Keratinocyte (primary cell): ENCODE measurements around the gene GAREM1. TPM values are rescaled to one million over a fixed set of nuclear protein-coding genes. Genes with fewer than 3 reads are reported as not detected.

Experiments used
- DNase-seq: peaks from one replicate; pipeline ENCODE4 v3.0.0-alpha.2; 2011; ENCODE audit warnings: low read depth, missing footprints, low spot score
- FAIRE-seq: peaks from 2 replicates; lab custom pipeline; 2011; peaks lifted over from hg19 to GRCh38; lab: Jason Lieb, UNC
- H2AFZ ChIP-seq: 2 replicates; pipeline ENCODE4 v1.6.0; 2012; ENCODE audit warnings: low read length, control low read depth, inconsistent platforms; ENCODE audit not compliant: control insufficient read depth
- H3K27ac ChIP-seq: 2 replicates; pipeline ENCODE4 v1.5.1; 2011; ENCODE audit warnings: low read length; ENCODE audit not compliant: control insufficient read depth, insufficient read depth
- H3K27me3 ChIP-seq: 3 replicates; pipeline ENCODE4 v1.6.0; 2011; ENCODE audit warnings: low read length; ENCODE audit not compliant: control insufficient read depth, insufficient read depth; ENCODE audit errors: extremely low read depth
- H3K36me3 ChIP-seq, 2 experiments: 2 replicates in 1 of 2; 3 replicates in 1 of 2; pipeline ENCODE4 v1.5.1; 2011; ENCODE audit warnings: low read length in 2 of 2, mild to moderate bottlenecking in 1 of 2; ENCODE audit not compliant: control insufficient read depth in 2 of 2, insufficient read depth in 2 of 2; ENCODE audit errors: extremely low read depth in 1 of 2
- H3K4me1 ChIP-seq: 3 replicates; pipeline ENCODE4 v1.5.1; 2011; ENCODE audit warnings: low read length; ENCODE audit not compliant: control insufficient read depth, insufficient read depth; ENCODE audit errors: extremely low read depth
- H3K4me2 ChIP-seq: 3 replicates; pipeline ENCODE4 v1.6.0; 2011; ENCODE audit warnings: low read depth, low read length; ENCODE audit not compliant: control insufficient read depth, insufficient read depth; ENCODE audit errors: extremely low read depth
- H3K4me3 ChIP-seq, 3 experiments: fragments of 200-600 bp in 1 of 3; sonication (generic) in 1 of 3; 2 replicates in 2 of 3; 3 replicates in 1 of 3; pipeline ENCODE4 v1.5.1; 2011 to 2016; ENCODE audit warnings: low read length in 3 of 3, mild to moderate bottlenecking in 3 of 3, control low read depth in 2 of 3, inconsistent platforms in 1 of 3, low read depth in 1 of 3, mixed read lengths in 1 of 3, mixed run types in 1 of 3, moderate library complexity in 1 of 3; ENCODE audit not compliant: control insufficient read depth in 2 of 3, insufficient read depth in 2 of 3; ENCODE audit errors: extremely low read depth in 1 of 3
- H3K79me2 ChIP-seq: 2 replicates; pipeline ENCODE4 v1.6.0; 2012; ENCODE audit warnings: low read length; ENCODE audit not compliant: control insufficient read depth, insufficient read depth
- H3K9ac ChIP-seq: 3 replicates; pipeline ENCODE4 v1.6.0; 2011; ENCODE audit warnings: low read length; ENCODE audit not compliant: control insufficient read depth, insufficient read depth; ENCODE audit errors: extremely low read depth
- H3K9me1 ChIP-seq: 3 replicates; pipeline ENCODE4 v1.6.0; 2011; ENCODE audit warnings: low read length; ENCODE audit not compliant: control insufficient read depth, insufficient read depth; ENCODE audit errors: extremely low read depth
- H3K9me3 ChIP-seq: 2 replicates; pipeline ENCODE4 v1.5.1; 2012; ENCODE audit warnings: low read depth, low read length; ENCODE audit not compliant: control insufficient read depth
- H4K20me1 ChIP-seq: 3 replicates; pipeline ENCODE4 v1.6.0; 2011; ENCODE audit warnings: low read length; ENCODE audit not compliant: control insufficient read depth, insufficient read depth; ENCODE audit errors: extremely low read depth
- EZH2 ChIP-seq: IDR thresholded peaks from one replicate; pipeline ENCODE4 v1.6.1; 2012; ENCODE audit warnings: inconsistent platforms, mild to moderate bottlenecking, low read length, moderate library complexity
- dilution Hi-C: fragments of 300-500 bp; cut with MboI; formaldehyde crosslinking; loops from one replicate; pipeline ENCODE4 v1.7.0; 2020; ENCODE audit warnings: low sequenced_read_pairs; ENCODE audit not compliant: extremely low pct_ligation_motif_present
- polyA plus RNA-seq, 5 experiments: library from polyadenylated mRNA; depleted of rRNA in 3 of 5; stranded (reverse) in 3 of 5; stranded (forward) in 1 of 5; unstranded in 1 of 5; fragments of >200 nt; gene quantifications; 1 replicate in 1 of 5; 2 replicates in 3 of 5; 3 replicates in 1 of 5; pipeline versions ENCODE4 v1.2.1 to v1.2.3, GENCODE V29; 2011 to 2012; ENCODE audit warnings: missing spikeins in 2 of 5, low read depth in 1 of 5, low replicate concordance in 1 of 5
- TF ChIP-seq, protein P1 (sequence below), 3 experiments: IDR thresholded peaks in 1 of 3; conservative IDR thresholded peaks in 1 of 3; optimal IDR thresholded peaks in 1 of 3; 2 replicates in 2 of 3; 3 replicates in 1 of 3; pipeline versions ENCODE3 to v1.5.1; 2011; ENCODE audit warnings: low read length in 3 of 3, mild to moderate bottlenecking in 3 of 3, moderate library complexity in 2 of 3, control low read depth in 1 of 3, inconsistent platforms in 1 of 3; ENCODE audit not compliant: insufficient read depth in 2 of 3; ENCODE audit errors: extremely low read depth in 1 of 3

Gene GAREM1
- polyA plus RNA-seq, 1 donor (not counting 4 experiments of a cell fraction or from before 2014, with no cell fraction given): 3.8 TPM

DNA sequence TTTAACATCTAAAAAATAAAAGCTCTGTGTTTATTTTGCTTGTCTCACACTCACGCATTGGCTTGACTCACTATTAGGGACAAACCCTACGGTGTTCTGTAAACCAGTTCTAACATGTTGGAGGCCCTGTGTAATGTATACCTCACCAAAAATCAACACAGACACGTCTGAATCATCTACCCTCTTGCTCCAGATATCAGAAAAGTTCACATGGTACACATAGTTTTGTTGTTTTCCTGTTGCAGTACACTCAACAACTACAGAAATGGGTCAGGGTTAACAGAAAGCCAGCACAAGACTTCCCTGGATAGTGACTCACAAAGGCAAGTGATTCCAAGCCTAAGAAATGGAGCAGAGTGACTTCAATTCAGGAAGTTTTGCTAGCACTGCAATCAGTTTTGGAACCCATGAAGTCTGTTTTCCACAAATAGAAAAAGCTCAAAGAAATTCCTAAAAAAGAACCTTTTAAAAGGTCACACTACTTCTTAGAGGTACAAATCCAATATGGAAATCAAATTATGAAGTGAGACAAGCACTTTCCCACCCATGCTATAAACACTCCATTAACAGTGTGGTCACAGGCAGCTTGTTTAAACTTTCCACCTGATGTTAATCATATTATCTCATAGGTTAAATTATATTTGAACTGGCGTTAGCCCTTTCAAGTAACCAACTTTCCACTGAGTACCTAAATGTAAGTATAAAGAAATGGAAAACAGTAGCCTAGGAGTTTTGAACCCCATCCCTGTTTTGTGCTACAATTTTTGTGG is 87.4 kb downstream of the GAREM1 start:
- Histone ChIP-seq H3K4me2 (peak overlapping the region; percentile 74), H3K9me1 (no peaks in the 10 kb centered on the region), H3K9me3 (no peaks in the 10 kb centered on the region), H3K36me3 (no peaks in the 10 kb centered on the region), H3K4me1 (peaks cover 15% of the 10 kb centered on the region), H3K79me2 (no peaks in the 10 kb centered on the region), H3K9ac (peak overlapping the region; percentile 59), H4K20me1 (no peaks in the 10 kb centered on the region), H2AFZ (no peak overlapping the region), H3K27me3 (no peaks in the 10 kb centered on the region), H3K4me3 (peak overlapping the region in 1 of 3 experiments; percentile 7), H3K27ac (peak overlapping the region; percentile 88)
- DNase-seq: peak; percentile 95
- peak; percentile 100 for FAIRE-seq
- TF ChIP-seq, protein P1, sequence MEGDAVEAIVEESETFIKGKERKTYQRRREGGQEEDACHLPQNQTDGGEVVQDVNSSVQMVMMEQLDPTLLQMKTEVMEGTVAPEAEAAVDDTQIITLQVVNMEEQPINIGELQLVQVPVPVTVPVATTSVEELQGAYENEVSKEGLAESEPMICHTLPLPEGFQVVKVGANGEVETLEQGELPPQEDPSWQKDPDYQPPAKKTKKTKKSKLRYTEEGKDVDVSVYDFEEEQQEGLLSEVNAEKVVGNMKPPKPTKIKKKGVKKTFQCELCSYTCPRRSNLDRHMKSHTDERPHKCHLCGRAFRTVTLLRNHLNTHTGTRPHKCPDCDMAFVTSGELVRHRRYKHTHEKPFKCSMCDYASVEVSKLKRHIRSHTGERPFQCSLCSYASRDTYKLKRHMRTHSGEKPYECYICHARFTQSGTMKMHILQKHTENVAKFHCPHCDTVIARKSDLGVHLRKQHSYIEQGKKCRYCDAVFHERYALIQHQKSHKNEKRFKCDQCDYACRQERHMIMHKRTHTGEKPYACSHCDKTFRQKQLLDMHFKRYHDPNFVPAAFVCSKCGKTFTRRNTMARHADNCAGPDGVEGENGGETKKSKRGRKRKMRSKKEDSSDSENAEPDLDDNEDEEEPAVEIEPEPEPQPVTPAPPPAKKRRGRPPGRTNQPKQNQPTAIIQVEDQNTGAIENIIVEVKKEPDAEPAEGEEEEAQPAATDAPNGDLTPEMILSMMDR (optimal IDR thresholded peaks at IDR 0.05 in 1 of 3, IDR thresholded peaks at IDR 0.05 in 1 of 3, conservative IDR thresholded peaks at IDR 0.05 in 1 of 3; ENCODE audit: extremely low read depth in 1 of 3, insufficient read depth in 2 of 3, low read length in 3 of 3): no peak
- TF ChIP-seq EZH2: no peak
- dilution Hi-C loops: no loop called here

DNA sequence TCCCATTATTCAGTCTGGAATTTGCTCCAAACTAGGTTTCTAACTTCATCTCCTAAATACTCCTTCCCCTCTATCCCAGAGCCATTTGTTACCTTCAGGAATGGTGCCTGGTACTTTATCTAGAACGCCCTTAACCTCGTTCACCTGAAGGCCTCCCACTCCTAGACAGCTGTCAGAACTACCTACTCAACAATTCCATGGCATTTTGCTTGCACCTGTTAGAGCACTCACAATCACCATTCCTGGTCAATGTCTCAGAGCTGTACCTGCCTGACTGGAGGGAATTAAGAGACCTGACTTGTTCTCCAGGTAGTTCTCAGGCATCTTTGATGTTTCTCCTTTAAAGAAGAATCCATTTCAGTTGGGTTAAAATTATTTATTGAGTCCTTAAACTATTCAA is 88.9 kb downstream of the GAREM1 start:
- Histone ChIP-seq H4K20me1 (no peaks in the 10 kb centered on the region), H3K4me3 (no peak overlapping the region), H3K9me3 (no peaks in the 10 kb centered on the region), H3K79me2 (no peaks in the 10 kb centered on the region), H2AFZ (no peak overlapping the region), H3K27ac (no peak overlapping the region), H3K4me2 (no peak overlapping the region), H3K9ac (no peak overlapping the region), H3K4me1 (peaks cover 15% of the 10 kb centered on the region), H3K36me3 (no peaks in the 10 kb centered on the region), H3K9me1 (no peaks in the 10 kb centered on the region), H3K27me3 (no peaks in the 10 kb centered on the region)
- no peak for DNase-seq
- TF ChIP-seq, protein P1 (optimal IDR thresholded peaks at IDR 0.05 in 1 of 3, IDR thresholded peaks at IDR 0.05 in 1 of 3, conservative IDR thresholded peaks at IDR 0.05 in 1 of 3; ENCODE audit: extremely low read depth in 1 of 3, insufficient read depth in 2 of 3, low read length in 3 of 3): no peak
- TF ChIP-seq EZH2: no peak
- dilution Hi-C loops: no loop called here
- no peak for FAIRE-seq
